Choroid plexus epithelial cell (primary cell): ENCODE results near the gene CAPN12.

Experiments
- DNase-seq: peaks from one replicate; pipeline ENCODE4 v3.0.0-alpha.2; 2010; ENCODE audit warnings: low read depth
- H3K4me3 ChIP-seq: 2 replicates; pipeline ENCODE4 v1.5.1; 2011; ENCODE audit warnings: low read depth, mild to moderate bottlenecking, control low read depth, low read length, moderate library complexity
- TF ChIP-seq, protein P1 (sequence below): conservative IDR thresholded peaks from 2 replicates; pipeline ENCODE4 v1.5.1; 2011; ENCODE audit warnings: low read depth, mild to moderate bottlenecking, control low read depth, inconsistent platforms, low read length, moderate library complexity

The CAPN12 gene

DNA sequence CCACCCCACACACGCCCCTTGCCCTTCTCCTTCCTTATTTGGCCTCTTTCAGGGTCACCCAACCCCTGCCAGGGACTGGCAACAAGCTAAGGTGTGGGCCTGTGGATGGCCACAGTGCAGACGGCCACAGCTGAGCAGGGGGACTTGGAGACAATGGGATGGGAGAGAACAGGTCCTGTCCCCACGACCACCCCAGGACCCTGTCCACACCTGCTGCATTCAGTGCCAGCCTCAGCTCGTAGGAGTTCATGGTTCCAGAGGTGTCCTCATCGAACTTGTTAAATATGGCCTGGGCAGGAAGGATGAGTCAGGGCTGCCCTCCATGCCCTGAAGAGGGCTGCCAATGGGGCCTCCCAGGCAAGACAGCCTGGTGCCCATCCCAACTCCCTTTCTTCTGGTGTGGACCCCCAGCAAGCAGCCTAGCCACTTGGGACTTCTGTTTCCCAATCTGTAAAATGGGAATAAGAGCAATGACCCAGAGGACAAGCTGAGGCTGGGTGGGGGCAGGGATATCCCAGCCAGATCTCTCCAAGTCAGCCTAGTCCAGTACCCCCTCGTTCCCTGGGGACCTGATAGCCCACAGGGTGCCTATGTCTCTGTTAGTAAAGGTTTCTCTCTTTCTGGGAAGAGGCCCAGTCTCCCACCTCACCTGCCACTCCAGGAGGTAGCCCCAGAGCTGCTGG lies 10.6 kb downstream of the CAPN12 start:
- H3K4me3 ChIP-seq = no peak overlapping the region
- DNase-seq = no peak
- TF ChIP-seq, protein P1, sequence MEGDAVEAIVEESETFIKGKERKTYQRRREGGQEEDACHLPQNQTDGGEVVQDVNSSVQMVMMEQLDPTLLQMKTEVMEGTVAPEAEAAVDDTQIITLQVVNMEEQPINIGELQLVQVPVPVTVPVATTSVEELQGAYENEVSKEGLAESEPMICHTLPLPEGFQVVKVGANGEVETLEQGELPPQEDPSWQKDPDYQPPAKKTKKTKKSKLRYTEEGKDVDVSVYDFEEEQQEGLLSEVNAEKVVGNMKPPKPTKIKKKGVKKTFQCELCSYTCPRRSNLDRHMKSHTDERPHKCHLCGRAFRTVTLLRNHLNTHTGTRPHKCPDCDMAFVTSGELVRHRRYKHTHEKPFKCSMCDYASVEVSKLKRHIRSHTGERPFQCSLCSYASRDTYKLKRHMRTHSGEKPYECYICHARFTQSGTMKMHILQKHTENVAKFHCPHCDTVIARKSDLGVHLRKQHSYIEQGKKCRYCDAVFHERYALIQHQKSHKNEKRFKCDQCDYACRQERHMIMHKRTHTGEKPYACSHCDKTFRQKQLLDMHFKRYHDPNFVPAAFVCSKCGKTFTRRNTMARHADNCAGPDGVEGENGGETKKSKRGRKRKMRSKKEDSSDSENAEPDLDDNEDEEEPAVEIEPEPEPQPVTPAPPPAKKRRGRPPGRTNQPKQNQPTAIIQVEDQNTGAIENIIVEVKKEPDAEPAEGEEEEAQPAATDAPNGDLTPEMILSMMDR = no peak

DNA sequence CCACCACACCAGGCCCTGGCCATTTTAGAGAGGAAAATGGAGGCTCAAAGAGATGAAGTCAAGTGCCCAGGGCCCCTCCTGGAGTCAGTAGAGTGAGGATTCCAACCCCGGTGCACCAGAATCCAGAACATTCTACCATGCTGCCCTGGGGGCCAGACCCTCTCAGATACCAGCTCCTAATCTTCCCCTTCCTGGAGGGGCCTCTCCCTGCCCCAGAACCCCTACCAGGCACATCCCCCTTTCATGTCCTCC lies 11.1 kb downstream of the CAPN12 start:
- no peak for DNase-seq
- H3K4me3 ChIP-seq = no peak overlapping the region
- TF ChIP-seq, protein P1 = no peak

DNA sequence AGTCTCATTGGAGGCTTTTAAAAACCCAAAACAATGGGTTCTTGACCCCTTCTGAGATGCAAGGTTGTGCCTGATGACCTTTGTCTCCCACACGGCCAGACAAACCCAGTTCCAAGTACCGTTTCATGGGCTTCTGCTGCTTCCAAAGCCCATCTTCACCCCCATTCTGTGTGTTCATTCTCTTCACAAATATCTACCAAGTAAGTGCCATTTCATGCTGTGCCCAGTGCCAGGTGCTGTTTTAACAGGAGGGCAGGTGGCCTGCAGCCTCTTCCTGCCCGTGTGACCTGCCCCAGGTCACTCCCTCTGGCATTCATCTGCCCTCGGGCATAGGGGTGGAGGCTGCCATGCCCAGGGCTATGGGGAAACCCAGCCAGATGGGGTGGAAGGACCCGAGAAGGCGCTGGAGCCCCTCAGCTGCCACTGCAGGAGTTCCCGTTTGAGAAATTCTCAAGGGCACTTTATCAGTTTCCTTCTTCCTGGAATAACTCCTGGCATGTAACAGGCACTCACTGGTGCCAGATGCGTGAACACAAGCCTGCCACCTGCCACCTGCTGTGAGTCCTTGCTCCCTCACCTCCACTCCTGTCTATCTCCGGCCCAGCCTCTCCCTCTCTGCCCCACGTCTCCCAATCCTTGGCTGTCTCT lies 12.5 kb downstream of the CAPN12 start:
- DNase-seq = no peak

DNA sequence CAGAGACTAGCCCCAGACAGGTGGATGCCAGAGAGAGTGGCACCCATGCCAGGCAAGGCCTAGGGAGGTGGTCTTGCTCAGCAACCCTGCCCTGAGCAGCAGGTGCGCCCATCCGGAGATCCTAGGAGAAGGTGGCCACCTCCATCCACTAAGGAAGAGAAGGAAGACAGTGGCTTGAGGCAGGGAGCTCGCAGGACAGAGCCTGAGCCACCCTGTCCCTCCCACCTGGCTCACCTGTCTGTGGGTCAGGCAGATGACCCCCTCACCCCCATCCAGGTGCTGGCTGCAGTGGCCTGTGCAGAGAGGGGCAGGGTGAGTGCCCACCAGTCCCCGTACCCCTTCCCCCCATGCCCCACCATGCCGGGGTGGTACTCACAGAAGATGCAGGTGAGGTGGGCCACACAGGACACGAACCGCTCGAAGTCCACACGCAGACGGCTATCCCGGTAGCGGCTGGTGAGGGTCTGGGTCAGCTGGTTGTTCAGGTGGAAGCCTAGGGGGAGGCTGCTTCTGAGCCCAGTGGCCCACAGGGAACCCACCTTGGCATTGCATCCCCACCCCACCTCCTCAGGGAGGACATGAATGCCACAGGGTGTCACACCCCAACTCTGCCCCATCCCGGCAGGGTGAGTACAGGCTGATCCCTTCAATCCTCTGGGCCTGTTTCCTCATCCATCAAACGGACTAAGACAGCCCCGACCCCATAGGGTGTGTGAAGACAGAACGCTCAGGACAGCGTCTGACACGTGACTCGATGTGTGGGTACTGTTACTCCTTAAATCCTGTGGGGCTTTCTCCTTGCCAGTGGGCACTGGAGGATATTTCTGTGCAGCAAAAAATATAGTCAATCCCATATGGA lies 13.3 kb downstream of the CAPN12 start:
- no peak overlapping the region for H3K4me3 ChIP-seq

More for the DNA sequence above, 12.5 kb downstream of the CAPN12 start:
- TF ChIP-seq, protein P1 = no peak
- no peak overlapping the region for H3K4me3 ChIP-seq

DNA sequence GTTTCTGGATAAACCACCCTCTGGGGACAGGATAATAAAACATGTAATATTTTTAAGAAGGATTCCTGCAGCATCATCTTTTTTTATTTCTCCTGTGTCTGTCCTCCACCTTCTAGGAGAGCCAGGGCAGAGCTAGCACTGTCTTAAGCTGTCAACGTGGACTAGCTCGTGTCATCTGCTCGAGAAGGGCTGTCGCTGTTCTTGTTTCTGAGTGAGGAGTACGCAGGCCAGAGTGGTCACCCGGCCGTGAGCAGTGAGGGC lies 13.9 kb downstream of the CAPN12 start:
- TF ChIP-seq, protein P1 = no peak
- H3K4me3 ChIP-seq = no peak overlapping the region
- DNase-seq = no peak

More for the DNA sequence above, 13.3 kb downstream of the CAPN12 start:
- TF ChIP-seq, protein P1 = no peak
- DNase-seq = no peak

DNA sequence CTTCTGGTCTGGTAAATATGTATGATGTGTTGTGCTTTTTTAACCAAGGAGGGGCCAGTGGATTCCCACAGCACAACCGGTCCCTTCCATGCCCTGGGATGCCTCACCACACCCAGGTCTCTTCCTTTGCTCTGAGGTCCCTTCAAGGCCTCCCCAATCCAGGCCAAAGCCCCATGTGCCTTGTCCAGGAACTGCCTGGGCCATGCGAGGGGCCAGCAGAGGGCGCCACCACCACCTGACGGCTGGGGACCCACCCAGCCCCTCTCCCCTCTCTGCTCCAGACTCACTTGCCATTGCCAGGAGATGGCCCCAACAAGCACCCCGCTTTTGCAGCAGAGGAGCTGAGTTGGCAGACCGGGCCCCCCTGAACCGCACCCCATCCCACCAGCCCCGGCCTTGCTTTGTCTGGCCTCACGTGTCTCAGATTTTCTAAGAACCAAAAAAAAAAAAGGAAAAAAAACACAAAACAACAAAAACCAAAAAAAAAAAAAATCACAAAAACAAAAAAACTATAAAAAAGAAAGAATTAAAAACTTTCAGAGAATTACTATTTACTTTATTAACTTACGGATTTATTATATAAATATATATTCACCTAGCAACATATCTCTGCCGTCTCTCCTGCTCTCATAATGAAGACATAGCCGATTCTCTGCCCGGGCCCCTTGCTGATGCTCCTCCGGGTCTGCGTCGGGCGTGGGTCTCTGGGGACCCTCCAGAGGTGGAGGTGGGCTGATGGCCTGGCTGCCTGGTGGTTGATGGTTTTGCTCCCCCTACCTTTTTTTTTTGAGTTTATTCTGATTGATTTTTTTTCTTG lies 14.4 kb downstream of the CAPN12 start:
- DNase-seq = peak; percentile 59
- H3K4me3 ChIP-seq = no peak overlapping the region
- TF ChIP-seq, protein P1 = peak; percentile 87
